Activated gamma-delta T cell treated with Interleukin-2 at 50 U/mL for 16 hours (primary cell): Measurements from ENCODE around the gene COL19A1.
"Not testable (repeated sequence)": the region's sequence is repeated elsewhere in the genome, so short reads cannot be mapped to it uniquely, and the experiment has no call there.

Experiments
- DNase-seq: peaks from one replicate; pipeline ENCODE4 v3.0.0-alpha.2; 2020

COL19A1 gene

DNA sequence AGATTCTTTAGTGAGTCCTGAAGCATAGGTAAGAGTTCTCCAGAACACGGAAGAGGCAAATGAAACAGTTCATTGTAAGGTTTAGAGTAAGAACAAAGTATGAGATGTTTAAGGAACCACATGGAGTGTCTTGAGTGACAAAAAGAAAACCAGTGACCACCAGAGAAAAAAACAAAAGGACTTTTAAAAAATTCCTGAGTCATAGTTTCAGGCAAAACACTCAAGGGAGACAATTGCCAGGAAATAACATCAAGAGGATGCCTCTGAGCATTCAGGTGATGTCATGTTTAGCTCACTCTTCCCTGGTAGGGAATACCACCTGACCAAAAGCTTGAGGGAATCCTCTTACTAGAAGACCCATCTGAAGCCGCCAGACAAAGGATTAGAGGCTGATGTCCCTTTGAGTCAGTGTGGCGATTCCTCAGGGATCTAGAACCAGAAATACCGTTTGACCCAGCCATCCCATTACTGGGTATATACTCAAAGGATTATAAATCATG, 110.3 kb downstream of the COL19A1 start:
- DNase-seq, result no peak

DNA sequence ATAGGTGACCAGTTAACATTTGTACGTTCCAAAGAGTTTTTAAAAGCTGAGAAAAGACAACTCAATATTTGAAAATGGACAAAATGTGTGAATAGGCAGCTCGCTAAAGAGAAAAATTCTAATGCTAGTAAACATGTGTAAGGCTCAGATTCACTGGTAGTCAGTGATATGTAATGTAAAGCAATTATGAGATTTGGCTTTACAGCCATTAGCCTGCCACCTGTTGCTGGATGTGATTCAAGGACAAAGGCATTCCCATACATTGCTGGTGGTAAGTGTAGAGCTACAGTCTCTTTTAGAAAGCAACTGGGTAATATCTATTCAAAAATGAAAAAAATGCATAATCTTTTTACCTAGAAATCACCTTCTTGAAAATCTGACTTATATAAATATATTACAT, 114.3 kb downstream of the COL19A1 start:
- no peak for DNase-seq

DNA sequence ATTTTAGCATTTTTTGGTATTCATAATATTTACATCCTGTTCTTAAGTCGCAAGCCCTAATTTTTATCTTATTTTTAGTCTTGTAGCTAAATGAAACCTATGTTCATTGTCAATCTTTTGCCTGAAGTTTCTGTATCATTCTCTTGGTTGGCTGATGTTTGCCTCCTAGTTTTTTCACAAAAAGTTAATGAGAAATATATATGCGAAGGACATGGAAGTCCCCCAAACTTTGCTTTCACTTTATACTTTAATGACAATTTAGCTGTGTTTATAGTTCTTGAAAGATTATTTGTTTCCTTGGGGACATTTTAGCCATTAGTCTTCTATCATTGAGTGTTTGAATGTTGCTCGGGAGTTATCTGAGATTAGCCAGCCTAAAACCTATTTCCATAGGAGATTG, 118.2 kb downstream of the COL19A1 start:
- no peak for DNase-seq

DNA sequence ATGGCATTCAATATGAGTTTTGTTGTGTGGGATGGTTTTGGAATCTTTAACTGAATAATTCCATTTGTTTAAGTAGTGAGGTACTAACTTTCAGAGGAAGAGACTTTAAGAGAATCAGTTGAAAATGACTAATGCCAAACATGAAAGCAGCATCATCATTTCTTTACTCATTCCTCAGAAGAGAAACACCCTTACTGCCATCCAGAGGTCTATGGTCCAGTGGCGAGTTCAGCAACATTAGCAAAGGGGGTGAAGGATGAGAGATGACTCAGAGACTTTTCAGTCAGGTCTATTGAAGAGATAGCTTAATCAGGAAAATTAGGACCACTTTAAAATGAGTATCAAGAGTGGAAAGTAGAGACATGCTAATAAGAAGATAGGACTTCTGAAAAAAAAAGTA, 118.8 kb downstream of the COL19A1 start:
- DNase-seq, result no peak

DNA sequence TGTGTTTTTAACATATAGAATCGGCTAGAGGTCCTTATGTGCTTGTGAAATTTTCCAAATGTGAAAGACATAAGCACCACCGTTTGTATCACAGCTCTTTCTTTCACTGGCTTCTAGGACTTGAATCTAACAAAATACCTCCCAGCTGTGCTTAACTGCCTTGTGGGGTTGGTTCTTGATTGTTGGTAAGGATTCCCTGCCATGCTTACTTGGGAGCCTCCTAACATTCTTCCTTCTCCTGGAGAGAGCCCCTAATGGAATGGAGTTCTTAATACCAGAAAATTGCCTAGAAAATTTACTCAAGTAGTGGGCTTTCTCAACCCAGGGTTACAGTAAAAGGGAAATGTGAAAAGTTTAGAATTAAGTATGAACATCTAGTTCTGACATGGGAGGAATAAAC, 121.2 kb downstream of the COL19A1 start:
- DNase-seq, result no peak

DNA sequence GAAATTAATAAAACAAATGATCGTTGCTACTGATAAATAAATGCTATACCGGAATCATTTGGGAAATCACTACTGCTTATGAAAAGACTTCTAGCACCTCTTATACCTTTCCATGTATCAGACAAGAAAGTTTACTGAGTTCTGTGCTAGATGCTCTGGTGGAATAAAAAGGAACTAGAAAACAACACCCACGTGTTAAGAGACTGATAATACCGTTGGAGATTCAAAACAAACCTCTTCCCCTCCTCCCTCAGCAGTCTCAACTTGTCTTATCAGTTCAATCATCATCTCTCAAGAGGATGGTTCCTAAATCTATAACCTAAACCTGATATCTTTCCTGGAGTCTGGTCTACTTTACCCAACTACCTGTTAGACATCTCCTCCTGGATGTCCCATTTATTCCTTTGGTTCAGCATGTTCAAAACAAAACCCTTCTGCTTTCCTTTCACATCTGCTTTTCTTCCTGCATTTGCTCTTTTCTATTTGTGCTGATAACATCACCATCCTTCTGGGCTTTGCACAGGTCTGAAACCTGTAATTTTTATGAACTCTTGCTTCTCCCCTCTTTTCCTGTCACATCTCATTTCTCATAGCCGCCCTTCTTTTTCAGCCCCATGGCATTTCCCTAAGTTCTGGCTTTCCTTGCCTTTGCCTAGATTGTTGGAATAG, 122.2 kb downstream of the COL19A1 start:
- no peak for DNase-seq

DNA sequence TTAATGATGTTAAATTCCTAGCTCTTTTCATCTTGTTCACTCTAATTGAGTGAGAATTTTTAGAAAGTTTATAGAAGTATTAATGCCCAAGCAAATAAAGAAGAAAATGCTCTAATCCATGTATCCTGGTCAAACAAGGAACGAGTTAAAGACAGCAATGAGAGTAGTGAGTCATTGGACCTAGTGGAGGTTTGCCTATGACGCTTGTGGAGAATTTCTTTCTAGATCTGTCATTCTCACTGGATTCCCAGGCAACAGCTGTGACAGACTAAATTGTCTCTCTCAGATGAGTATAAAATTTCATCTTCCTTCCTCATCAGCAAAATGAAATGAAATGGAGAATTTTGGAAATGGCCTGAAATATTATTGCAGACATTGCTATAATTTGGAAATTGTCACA, 127.9 kb downstream of the COL19A1 start:
- no peak for DNase-seq

DNA sequence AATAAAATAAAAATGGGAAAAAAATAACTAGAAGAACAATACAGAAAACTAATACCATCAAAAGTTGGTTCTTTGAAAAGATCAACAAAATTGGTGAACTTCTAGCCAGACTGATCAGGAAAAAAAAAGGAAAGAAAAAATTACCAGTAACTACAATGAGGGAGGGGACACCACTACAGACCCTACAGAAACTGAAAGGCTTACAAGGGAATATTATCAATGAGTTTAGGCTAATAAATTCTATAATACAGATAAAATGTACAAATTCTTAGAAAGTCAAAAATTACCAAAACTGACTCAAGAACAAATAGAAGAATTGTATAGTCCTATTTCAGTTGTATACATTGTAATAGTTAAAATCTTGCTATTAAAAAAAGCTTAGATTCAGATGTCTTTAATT, 141.8 kb downstream of the COL19A1 start:
- DNase-seq, result no peak

DNA sequence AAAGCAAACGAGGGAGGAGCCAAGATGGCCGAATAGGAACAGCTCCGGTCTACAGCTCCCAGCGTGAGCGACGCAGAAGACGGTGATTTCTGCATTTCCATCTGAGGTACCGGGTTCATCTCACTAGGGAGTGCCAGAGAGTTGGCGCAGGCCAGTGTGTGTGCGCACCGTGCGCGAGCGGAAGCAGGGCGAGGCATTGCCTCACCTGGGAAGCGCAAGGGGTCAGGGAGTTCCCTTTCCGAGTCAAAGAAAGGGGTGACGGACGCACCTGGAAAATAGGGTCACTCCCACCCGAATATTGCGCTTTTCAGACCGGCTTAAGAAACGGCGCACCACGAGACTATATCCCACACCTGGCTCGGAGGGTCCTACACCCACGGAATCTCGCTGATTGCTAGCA, 144.0 kb downstream of the COL19A1 start:
- DNase-seq, result not testable (repeated sequence)

DNA sequence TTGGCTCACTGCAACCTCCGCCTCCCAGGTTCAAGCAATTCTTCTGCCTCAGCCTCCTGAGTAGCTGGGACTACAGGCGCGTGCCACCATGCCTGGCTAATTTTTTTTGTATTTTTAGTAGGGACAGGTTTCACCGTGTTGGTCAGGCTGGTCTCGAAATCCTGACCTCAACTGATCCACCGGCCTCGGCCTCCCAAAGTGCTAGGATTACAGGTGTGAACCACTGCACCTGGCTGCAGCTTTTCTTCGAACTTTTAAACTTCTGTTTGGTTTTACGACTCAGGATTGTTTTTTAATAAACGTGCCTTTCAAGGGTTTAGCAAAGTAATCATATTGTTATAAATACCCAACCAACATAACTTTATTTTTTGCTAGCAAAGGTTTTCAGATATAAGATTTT, 156.8 kb downstream of the COL19A1 start:
- DNase-seq, result not testable (repeated sequence)

DNA sequence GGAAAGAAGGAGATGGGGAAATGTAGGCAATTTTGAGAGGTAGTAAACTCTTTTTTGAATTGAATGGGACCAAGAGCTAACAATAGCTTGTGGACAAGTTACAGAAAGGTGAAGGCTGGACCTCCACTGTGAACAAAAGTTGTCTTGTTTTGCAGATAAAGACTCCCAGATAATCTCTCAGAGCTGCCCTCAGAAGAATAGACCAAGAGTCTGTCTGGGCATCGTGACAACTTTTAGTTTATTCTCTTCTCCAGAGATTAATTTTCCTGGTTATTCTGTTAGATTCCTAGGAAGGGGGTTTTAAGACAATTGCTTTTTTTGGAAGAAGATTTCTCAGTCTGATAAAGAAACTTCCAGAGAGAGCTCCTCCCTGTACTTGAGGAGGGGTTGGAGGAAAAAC, 161.9 kb downstream of the COL19A1 start:
- no peak for DNase-seq

DNA sequence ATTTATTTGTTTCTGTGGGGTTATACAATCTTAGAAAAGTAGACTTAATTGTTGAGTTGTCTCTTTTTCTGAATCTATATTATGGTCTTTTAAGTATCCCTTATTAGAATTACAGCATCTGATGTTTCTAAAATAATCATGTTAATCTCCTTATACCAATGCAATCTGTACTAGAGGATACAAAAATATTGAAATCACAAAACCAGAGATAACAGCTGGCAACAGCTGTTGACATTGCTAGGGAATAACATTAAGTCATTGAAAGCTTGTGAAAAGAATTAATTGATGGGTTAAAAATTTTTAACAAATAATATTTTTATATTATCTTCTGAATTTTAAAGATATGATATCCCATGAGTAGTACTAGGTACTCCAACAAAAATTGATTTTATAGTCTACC, 162.6 kb downstream of the COL19A1 start:
- DNase-seq, result no peak

DNA sequence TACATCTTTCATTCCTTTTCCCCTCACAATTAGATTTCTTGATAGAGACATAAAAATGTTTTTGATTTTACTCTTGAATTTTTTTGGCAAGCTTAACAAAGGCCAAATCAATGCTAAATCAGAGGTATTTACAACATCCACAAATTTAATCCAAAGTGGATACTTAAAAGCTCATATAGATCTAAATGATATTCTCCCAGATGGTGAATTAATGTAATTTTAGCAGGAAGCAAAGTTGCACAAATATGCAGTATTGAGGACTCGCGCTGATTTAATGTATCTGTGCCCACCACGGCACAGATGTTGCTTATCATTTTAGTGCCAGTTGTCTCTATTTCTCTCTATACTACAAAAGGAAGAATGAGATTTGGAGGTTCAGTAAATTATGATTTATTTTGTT, 167.4 kb downstream of the COL19A1 start:
- no peak for DNase-seq

DNA sequence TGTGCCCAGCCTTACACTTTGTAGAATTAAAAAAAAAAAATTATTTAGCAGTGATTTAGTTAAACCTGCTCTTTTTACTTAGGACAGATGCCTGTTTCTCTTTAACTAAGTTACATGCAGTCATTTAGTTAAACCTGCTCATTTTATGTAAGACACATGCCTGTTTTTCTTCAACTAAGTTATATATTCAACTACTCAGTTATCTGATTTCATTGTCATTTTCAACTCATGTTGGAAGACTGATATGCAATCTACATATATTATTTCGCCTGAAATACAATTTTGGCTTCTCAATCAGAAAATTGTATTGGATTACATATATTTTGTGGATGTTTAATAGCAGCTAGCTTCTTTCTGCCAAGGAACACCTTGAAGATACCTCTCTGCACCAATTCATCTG, 171.1 kb downstream of the COL19A1 start:
- DNase-seq, result no peak

DNA sequence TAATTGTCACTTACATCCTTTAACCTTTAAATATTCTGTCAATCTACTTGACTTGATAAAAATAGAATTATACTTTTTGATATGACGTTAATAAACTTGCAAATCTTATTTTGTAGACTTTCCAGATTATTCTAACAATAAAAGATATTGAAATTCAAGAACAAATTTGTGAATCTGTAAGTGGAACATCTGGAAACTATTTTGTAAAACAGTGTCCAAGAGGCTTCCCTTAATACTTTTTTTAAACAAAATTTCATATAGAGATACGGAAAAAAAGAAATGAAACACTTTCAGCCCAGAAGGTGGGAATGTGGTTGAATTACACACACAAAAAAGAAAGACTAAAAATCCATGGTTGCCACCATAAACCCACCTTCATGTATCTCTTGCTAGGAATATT, 174.4 kb downstream of the COL19A1 start:
- DNase-seq, result no peak

DNA sequence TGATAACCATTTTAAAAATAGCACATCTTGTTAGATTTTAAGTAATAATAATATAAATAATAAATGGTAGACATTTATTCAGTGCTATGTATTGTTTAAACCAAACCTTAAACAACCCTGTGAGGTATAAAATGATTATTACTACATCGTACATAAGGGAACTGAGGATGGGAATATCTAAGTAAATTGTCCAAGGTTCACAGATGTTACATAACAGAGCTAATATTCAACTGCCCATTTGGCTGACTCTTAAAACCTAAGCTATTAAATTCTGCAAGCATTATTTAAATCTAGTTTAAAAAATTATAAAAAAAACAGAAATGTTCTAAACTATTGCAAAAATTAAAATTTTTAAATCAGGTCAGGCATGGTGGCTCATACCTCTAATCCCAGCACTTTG, 175.1 kb downstream of the COL19A1 start:
- DNase-seq, result no peak

DNA sequence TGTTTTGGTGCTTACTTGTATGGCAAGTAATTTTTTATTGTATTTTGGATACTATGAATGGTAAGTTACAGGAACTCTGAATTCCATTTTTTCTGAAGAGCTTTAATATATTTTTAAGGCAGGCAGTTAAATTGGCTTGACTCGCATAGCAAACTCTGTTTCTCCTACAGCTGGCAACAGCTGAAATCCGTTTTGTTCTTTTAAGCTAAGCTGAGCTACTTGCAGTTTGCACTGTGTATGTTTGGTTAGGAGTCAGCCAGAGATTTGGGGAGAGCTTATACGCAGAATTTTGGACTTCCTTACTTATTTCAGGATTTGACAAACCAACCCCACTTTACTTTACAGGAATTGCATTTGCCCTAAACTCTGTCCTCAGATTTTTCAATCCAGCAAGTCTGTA, 179.1 kb downstream of the COL19A1 start:
- DNase-seq, result no peak

DNA sequence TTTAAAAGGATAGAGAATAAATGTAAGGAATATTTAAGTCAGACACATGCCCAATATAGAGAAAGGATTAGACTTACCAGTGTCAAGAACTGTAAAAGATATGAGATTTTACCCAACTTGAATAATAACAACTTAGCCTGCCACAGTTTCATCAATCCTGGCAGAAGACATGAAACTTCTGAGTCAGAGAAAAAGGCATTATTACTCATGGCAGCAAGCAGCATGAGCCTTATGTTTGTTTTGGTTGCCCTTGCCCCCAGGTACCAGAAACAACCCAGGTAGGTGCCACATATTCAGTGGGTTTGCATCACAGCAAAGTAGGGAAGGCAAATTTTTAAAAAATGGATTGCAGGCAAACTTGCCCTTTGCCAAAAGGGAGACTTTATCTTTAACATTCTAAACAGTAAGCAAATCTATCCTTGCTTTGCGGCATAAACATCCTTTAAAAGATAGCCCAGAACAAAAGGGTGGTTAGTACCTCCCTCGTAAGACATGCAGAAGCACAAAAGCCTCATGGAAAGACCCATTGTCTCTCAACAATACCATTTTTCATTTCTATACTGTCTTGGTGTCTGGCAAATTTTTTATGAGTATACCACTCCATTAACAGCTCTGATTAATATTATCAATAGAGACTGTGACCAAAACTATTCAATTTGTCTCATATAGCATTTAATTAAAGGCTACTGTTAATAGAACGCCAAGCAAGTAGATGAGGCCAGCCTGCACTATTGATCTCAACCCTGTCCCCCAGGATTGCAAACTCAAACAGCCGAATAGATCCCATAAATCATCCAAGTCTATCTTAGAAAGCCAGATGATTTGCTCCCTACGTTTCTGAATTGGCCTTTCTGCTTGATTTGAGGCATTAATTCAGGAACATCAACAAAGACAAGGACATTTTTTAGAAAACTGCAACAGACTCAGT, 185.1 kb downstream of the COL19A1 start:
- no peak for DNase-seq

DNA sequence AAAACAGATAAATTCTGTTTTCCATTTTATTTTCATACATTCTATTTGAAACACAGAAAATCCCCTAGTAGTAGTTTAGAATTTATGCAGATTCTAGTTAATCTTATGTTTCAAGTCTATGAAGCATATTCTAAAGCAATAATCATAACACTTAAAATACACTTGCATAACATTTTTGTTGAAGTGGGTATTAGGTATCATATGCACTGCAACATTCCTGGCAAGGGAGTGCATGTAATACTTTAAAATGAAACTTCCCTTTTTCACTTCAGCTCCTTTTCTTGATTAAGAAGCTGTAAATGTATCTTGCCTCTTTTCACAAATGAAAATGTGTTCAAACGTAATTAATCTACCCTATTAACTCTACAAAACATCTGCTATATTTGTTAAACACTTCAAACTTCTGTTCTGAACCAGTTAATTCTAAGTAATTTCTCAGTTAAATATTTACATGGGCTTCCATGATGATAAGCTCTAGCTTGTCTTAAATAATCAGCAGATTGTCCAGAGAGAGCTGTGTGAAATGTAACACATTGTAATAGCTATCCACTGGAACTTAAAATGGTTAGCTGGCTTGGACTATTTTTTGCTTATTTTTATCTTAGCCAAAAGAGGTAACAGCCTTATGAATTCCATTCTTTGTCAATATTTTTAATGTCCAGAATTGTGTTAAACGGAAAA, 192.8 kb downstream of the COL19A1 start:
- DNase-seq, result no peak

DNA sequence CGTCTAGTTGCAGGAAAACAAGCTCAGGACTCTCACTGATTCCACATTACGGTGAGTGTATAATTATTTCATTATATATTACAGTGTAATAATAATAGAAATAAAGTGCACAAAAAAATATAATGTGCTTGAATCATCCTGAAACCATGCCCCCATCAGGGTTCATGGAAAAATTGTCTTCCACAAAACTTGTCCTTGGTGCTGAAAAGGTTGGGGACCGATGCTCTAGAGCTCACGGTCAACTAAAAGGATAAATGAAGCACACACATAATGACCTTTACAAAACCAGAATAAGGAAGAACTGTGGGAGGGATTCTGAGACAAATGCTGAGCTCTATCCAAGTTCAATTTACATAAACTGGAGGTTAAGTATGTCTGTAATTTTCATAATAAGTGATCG, 194.3 kb downstream of the COL19A1 start:
- DNase-seq, result no peak

DNA sequence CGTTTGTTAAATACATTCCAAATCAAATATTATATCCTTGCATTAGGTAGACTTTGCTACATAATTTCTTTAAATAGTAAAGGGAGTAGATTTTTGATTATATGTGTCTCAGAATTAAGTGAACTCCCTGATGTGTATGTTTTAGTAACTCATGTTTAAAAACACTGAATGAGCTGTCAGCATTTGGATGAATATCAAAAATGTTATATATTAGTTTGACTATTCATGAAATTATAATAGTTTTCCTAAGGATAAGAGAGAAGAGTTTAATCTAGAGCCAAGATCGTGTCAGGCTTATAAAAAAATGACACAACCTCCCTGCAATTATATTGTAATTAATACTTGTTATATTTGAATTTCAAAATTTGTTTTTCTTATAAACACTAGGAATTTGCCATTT, 195.2 kb downstream of the COL19A1 start:
- DNase-seq, result no peak

DNA sequence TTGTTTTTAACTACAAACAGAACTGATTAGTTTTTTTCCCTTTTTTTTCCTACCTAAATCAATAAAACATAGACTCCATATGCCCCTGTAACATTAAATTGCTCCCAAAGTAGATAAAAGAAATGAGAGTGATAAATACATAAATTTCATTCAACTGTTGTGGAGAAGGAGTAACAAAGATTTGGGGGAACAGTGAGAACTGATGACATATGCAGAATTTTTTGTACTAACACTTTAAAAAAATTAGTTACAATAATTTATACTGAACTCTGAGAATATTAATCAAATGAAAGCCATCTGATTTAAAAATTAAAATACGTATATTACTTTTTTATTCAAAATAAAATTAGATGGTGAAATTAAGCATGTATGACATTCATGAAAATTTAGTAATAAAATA, 195.7 kb downstream of the COL19A1 start:
- DNase-seq, result no peak

DNA sequence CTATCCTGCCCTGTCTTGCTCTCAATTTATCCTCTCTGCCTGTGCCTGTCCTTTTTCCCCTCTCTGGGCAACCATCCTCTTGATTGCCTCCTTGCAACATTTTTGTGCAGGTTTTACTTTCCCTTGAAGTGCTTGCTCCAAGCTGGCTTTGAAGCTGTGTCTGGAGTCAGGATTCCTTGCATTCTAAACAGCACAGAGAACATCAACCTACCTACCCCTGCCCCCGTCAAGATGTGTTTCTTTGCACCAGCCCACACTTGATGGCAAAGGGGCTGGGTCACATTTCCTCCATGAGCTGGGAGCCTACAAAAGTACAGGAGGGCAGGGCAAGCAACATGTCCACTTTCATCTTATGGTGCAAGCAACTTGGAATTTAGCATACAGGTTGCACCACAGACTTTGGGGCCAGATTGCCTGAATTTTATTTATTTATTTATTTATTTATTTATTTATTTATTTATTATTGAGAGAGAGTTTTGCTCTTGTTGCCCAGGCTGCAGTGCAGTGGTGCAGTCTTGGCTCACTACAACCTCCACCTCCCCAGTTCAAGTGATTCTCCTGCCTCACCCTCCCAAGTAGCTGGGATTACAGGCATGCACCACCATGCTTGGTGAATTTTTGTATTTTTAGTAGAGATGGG, 206.3 kb downstream of the COL19A1 start:
- DNase-seq, result no peak
